HG03103 (cell line): ENCODE results near the gene TUBG1.
"Not testable (repeated sequence)": the region's sequence is repeated elsewhere in the genome, so short reads cannot be mapped to it uniquely, and the experiment has no call there.

Source experiments
- ATAC-seq: cut with Tn5 transposase; IDR thresholded peaks from one replicate; pipeline ENCODE4 v1.9.1; 2021; ENCODE audit warnings: low read depth; ENCODE audit not compliant: unreplicated experiment

TUBG1 gene

GRCh38 chr17:42621987-42622386, 12.5 kb downstream of the TUBG1 start:
- ATAC-seq: not testable (repeated sequence)

GRCh38 chr17:42623271-42623670, 13.8 kb downstream of the TUBG1 start:
- no peak for ATAC-seq

GRCh38 chr17:42623732-42624596, 14.5 kb downstream of the TUBG1 start:
- no peak for ATAC-seq

- not testable (repeated sequence) for ATAC-seq
These were observed 17.7 kb downstream of the TUBG1 start for GRCh38 chr17:42627032-42627764.

GRCh38 chr17:42629411-42630009, 20.0 kb downstream of the TUBG1 start:
- no peak for ATAC-seq

GRCh38 chr17:42632949-42633444, 23.5 kb downstream of the TUBG1 start:
- no peak for ATAC-seq

- ATAC-seq: no peak
These were observed 30.1 kb downstream of the TUBG1 start for GRCh38 chr17:42639525-42640113.

GRCh38 chr17:42640121-42640520, 30.6 kb downstream of the TUBG1 start:
- no peak for ATAC-seq

GRCh38 chr17:42642336-42642735, 32.9 kb downstream of the TUBG1 start:
- no peak for ATAC-seq

GRCh38 chr17:42647778-42648177, 38.3 kb downstream of the TUBG1 start:
- no peak for ATAC-seq

- no peak for ATAC-seq
These were observed 41.9 kb downstream of the TUBG1 start for GRCh38 chr17:42651392-42651791.

- no peak for ATAC-seq
These were observed 44.0 kb downstream of the TUBG1 start for GRCh38 chr17:42653179-42654124.

GRCh38 chr17:42655528-42655927, 46.0 kb downstream of the TUBG1 start:
- ATAC-seq: no peak

- no peak for ATAC-seq
These were observed 48.5 kb downstream of the TUBG1 start for GRCh38 chr17:42657824-42658588.

- ATAC-seq: no peak
These were observed 49.8 kb downstream of the TUBG1 start, which contains the start of gene TUBG2 for GRCh38 chr17:42659079-42659931. TUBG2 (plus strand) TSS chr17:42659284; CDS start chr17:42659504, 220 bp downstream.

- not testable (repeated sequence) for ATAC-seq
These were observed 50.4 kb downstream of the TUBG1 start for GRCh38 chr17:42659932-42660274.

- no peak for ATAC-seq
These were observed 51.3 kb downstream of the TUBG1 start for GRCh38 chr17:42660692-42661345.
